Loucy (cell line): Measurements from ENCODE around the gene GUCY1A2.

Experiments used
- H2AFZ ChIP-seq: fragments of 200-600 bp; sonication (generic); 2 replicates; pipeline ENCODE4 v1.6.0; 2016; ENCODE audit warnings: antibody characterized with exemption, mild to moderate bottlenecking, low read length, moderate library complexity
- H3F3A ChIP-seq: fragments of 200-600 bp; 2 replicates; pipeline ENCODE4 v1.6.0; 2016; ENCODE audit warnings: antibody characterized with exemption, low read depth, mild to moderate bottlenecking
- H3K27me3 ChIP-seq: fragments of 200-600 bp; sonication (generic); 2 replicates; pipeline ENCODE4 v1.6.1; 2014; ENCODE audit warnings: low read length, mild to moderate bottlenecking; ENCODE audit not compliant: insufficient read depth, poor library complexity, severe bottlenecking
- H3K36me3 ChIP-seq: fragments of 200-600 bp; sonication (generic); 2 replicates; pipeline ENCODE4 v1.6.1; 2016; ENCODE audit warnings: low read length; ENCODE audit not compliant: insufficient read depth
- H3K4me1 ChIP-seq: fragments of 200-600 bp; sonication (generic); 2 replicates; pipeline ENCODE4 v1.5.1; 2014; ENCODE audit warnings: low read length, mild to moderate bottlenecking; ENCODE audit not compliant: insufficient read depth, poor library complexity, severe bottlenecking
- H3K4me2 ChIP-seq: fragments of 200-600 bp; sonication (generic); 2 replicates; pipeline ENCODE4 v1.6.0; 2014; ENCODE audit warnings: antibody characterized with exemption, low read length, low read depth, mild to moderate bottlenecking; ENCODE audit not compliant: poor library complexity, severe bottlenecking
- H3K4me3 ChIP-seq: fragments of 200-600 bp; sonication (generic); 2 replicates; pipeline ENCODE4 v1.5.1; 2014; ENCODE audit warnings: low read length, mild to moderate bottlenecking, mixed read lengths; ENCODE audit not compliant: poor library complexity, severe bottlenecking
- H3K79me2 ChIP-seq: fragments of 200-600 bp; sonication (generic); 2 replicates; pipeline ENCODE4 v1.6.1; 2014; ENCODE audit warnings: low read length; ENCODE audit not compliant: insufficient read depth
- H3K9ac ChIP-seq: fragments of 200-600 bp; sonication (generic); 2 replicates; pipeline ENCODE4 v1.6.0; 2014; ENCODE audit warnings: mild to moderate bottlenecking, low read depth, low read length, moderate library complexity; ENCODE audit not compliant: poor library complexity, severe bottlenecking
- H3K9me2 ChIP-seq: fragments of 200-600 bp; sonication (generic); replicated peaks from 2 replicates; pipeline ENCODE4 v1.6.1; 2016; ENCODE audit warnings: low read depth, low read length, mixed read lengths
- H3K9me3 ChIP-seq: fragments of 200-600 bp; sonication (generic); 2 replicates; pipeline ENCODE4 v1.6.1; 2014; ENCODE audit warnings: mild to moderate bottlenecking, antibody characterized with exemption, low read length, low read depth; ENCODE audit not compliant: insufficient read depth
- H4K20me1 ChIP-seq: fragments of 200-600 bp; sonication (generic); 2 replicates; pipeline ENCODE4 v1.6.0; 2014; ENCODE audit warnings: antibody characterized with exemption, low read length, mild to moderate bottlenecking; ENCODE audit not compliant: insufficient read depth, poor library complexity, severe bottlenecking
- CTCF ChIP-seq: fragments of 200-600 bp; sonication (generic); conservative IDR thresholded peaks from 2 replicates; pipeline ENCODE4 v1.5.1; 2014; ENCODE audit warnings: mild to moderate bottlenecking, antibody characterized with exemption, low read length
- EZH2phosphoT487 ChIP-seq: fragments of 200-600 bp; IDR thresholded peaks from 2 replicates; pipeline ENCODE4 v1.6.1; 2018; ENCODE audit warnings: antibody characterized with exemption, mild to moderate bottlenecking, moderate library complexity, borderline replicate concordance

GUCY1A2 gene

GRCh38 chr11:107042748-107043147 is 24.5 kb upstream of the GUCY1A2 start:
- no peak overlapping the region for H2AFZ ChIP-seq

GRCh38 chr11:107041088-107041444 is 22.8 kb upstream of the GUCY1A2 start:
- Histone ChIP-seq H3K9me3 (no peaks in the 10 kb centered on the region), H3K9ac (no peak overlapping the region), H3K4me3 (no peak overlapping the region), H2AFZ (no peak overlapping the region), H3K79me2 (no peaks in the 10 kb centered on the region), H3F3A (no peaks in the 10 kb centered on the region), H3K36me3 (no peaks in the 10 kb centered on the region), H3K4me1 (no peaks in the 10 kb centered on the region), H3K27me3 (no peaks in the 10 kb centered on the region), H3K9me2 (no peaks in the 10 kb centered on the region), H4K20me1 (no peaks in the 10 kb centered on the region), H3K4me2 (no peak overlapping the region)
- TF ChIP-seq EZH2phosphoT487, result no peak
- no peak for TF ChIP-seq CTCF

More at GRCh38 chr11:107042748-107043147, 24.5 kb upstream of the GUCY1A2 start:
- TF ChIP-seq CTCF (no peak), EZH2phosphoT487 (no peak)
- Histone ChIP-seq H3K9me2 (no peaks in the 10 kb centered on the region), H3K4me1 (no peaks in the 10 kb centered on the region), H4K20me1 (no peaks in the 10 kb centered on the region), H3K79me2 (no peaks in the 10 kb centered on the region), H3K36me3 (no peaks in the 10 kb centered on the region), H3K9ac (no peak overlapping the region), H3K4me2 (no peak overlapping the region), H3K4me3 (no peak overlapping the region), H3F3A (no peaks in the 10 kb centered on the region), H3K9me3 (no peaks in the 10 kb centered on the region), H3K27me3 (no peaks in the 10 kb centered on the region)

GRCh38 chr11:107040433-107041087 is 22.3 kb upstream of the GUCY1A2 start:
- no peaks in the 10 kb centered on the region for H3K27me3 ChIP-seq
- no peak overlapping the region for H3K4me2 ChIP-seq

More at GRCh38 chr11:107040433-107041087, 22.3 kb upstream of the GUCY1A2 start:
- no peaks in the 10 kb centered on the region for H3F3A ChIP-seq
- no peaks in the 10 kb centered on the region for H3K36me3 ChIP-seq
- H3K9ac ChIP-seq, result no peak overlapping the region
- H2AFZ ChIP-seq, result no peak overlapping the region
- no peaks in the 10 kb centered on the region for H3K79me2 ChIP-seq
- H3K4me1 ChIP-seq, result no peaks in the 10 kb centered on the region
- TF ChIP-seq CTCF, result no peak
- TF ChIP-seq EZH2phosphoT487, result no peak
- no peak overlapping the region for H3K4me3 ChIP-seq
- no peaks in the 10 kb centered on the region for H4K20me1 ChIP-seq
- H3K9me2 ChIP-seq, result no peaks in the 10 kb centered on the region
- H3K9me3 ChIP-seq, result no peaks in the 10 kb centered on the region
